ENCODE results near the gene VOPP1. TPM values are rescaled to one million over a fixed set of nuclear protein-coding genes. Genes with fewer than 3 reads are reported as not detected.
A peak's percentile ranks its signal among the peaks of the same experiment; 100 is the strongest.

The VOPP1 gene
- total RNA-seq, 1 experiment from 2014 or later, result 63.9 TPM

- peaks cover 21% of the 10 kb centered on the region for H3K4me1 Mint-ChIP-seq
- H3K9me3 Mint-ChIP-seq, result no peaks in the 10 kb centered on the region
- no peaks in the 10 kb centered on the region for H3K27me3 Mint-ChIP-seq (ENCODE audit: low read depth)
- ChIA-PET CTCF (no interaction called here), POLR2A (no interaction called here)
- no peak for DNase-seq (ENCODE audit: low spot score)
- ATAC-seq, result peak; percentile 62
- peak overlapping the region; percentile 7; the same call in 1 of the 2 replicates for H3K27ac Mint-ChIP-seq
- H3K36me3 Mint-ChIP-seq, result no peaks in the 10 kb centered on the region
- H3K4me3 Mint-ChIP-seq, result no peak overlapping the region
- TF ChIP-seq ETV6 (CRISPR knock-in tag; IDR thresholded peaks at IDR 0.05), result no peak
- no peak for TF ChIP-seq ZNF512 (CRISPR knock-in tag; IDR thresholded peaks at IDR 0.05; ENCODE audit: borderline replicate concordance)
- no peak for TF ChIP-seq ZNF232 (CRISPR knock-in tag; IDR thresholded peaks at IDR 0.05)
- TF ChIP-seq TP53 (CRISPR knock-in tag; IDR thresholded peaks at IDR 0.05), result no peak
- TF ChIP-seq NR1H2 (CRISPR knock-in tag; IDR thresholded peaks at IDR 0.05), result no peak
- no peak for TF ChIP-seq FOXJ3 (CRISPR knock-in tag; IDR thresholded peaks at IDR 0.05; ENCODE audit: borderline replicate concordance)
- TF ChIP-seq FOXK1 (CRISPR knock-in tag; IDR thresholded peaks at IDR 0.05), result no peak
- no peak for TF ChIP-seq ARID4B (CRISPR knock-in tag; IDR thresholded peaks at IDR 0.05; ENCODE audit: borderline replicate concordance)
- TF ChIP-seq NR2C2 (CRISPR knock-in tag; IDR thresholded peaks at IDR 0.05), result no peak
- no peak for TF ChIP-seq FOXP1 (CRISPR knock-in tag; IDR thresholded peaks at IDR 0.05; ENCODE audit: borderline replicate concordance)
- TF ChIP-seq STAT6 (CRISPR knock-in tag; conservative IDR thresholded peaks at IDR 0.05; ENCODE audit: low read depth), result no peak
- no peak for TF ChIP-seq ZBTB43 (CRISPR knock-in tag; IDR thresholded peaks at IDR 0.05)
- TF ChIP-seq E2F5 (CRISPR knock-in tag; IDR thresholded peaks at IDR 0.05), result no peak
- no peak for TF ChIP-seq JAZF1 (CRISPR knock-in tag; IDR thresholded peaks at IDR 0.05)
- TF ChIP-seq ZSCAN18 (CRISPR knock-in tag; IDR thresholded peaks at IDR 0.05), result no peak
- TF ChIP-seq SOX15 (CRISPR knock-in tag; IDR thresholded peaks at IDR 0.05), result no peak
These were observed 94.4 kb downstream of the VOPP1 start for GRCh38 chr7:55477781-55478374.

All from WTC11 (cell line).